Measurements from ENCODE around the gene VAPA.

DNA sequence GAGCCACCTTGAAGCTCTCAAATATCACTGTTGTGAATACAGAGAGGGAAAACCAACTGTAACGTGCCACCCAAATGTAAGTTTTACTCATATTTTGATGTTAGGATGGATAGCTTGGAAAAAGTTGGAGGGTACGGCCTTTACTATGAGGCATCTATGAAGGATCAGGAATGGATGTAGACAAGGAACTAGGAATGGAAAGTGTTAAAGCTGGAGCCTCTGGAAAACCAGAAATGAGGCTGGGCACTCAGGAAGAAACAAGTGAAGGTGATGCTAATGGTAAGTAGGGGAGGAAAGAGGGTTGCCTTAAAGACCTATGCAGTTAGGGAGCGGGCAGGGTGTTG is 27.8 kb upstream of the VAPA start:
- no peak for TF ChIP-seq POLR2A (IDR thresholded peaks at IDR 0.05)
- TF ChIP-seq, protein P1, sequence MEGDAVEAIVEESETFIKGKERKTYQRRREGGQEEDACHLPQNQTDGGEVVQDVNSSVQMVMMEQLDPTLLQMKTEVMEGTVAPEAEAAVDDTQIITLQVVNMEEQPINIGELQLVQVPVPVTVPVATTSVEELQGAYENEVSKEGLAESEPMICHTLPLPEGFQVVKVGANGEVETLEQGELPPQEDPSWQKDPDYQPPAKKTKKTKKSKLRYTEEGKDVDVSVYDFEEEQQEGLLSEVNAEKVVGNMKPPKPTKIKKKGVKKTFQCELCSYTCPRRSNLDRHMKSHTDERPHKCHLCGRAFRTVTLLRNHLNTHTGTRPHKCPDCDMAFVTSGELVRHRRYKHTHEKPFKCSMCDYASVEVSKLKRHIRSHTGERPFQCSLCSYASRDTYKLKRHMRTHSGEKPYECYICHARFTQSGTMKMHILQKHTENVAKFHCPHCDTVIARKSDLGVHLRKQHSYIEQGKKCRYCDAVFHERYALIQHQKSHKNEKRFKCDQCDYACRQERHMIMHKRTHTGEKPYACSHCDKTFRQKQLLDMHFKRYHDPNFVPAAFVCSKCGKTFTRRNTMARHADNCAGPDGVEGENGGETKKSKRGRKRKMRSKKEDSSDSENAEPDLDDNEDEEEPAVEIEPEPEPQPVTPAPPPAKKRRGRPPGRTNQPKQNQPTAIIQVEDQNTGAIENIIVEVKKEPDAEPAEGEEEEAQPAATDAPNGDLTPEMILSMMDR (IDR thresholded peaks at IDR 0.05): no peak

Measured in right lobe of liver (tissue), 4 donors.